CD14-positive monocyte (primary cell): ENCODE measurements around the gene ABCB8. TPM values are rescaled to one million over a fixed set of nuclear protein-coding genes. Genes with fewer than 3 reads are reported as not detected.

Experiments used
- DNase-seq, 3 donors: peaks; one replicate each; pipeline ENCODE4 v3.0.0-alpha.2; 2011 to 2022
- H2AFZ ChIP-seq: 2 replicates; pipeline ENCODE4 v1.6.0; 2012; ENCODE audit warnings: mild to moderate bottlenecking, low read depth, low read length, inconsistent platforms; ENCODE audit not compliant: insufficient read depth, poor library complexity, severe bottlenecking
- H3K27ac ChIP-seq, 2 donors: 1 replicate in 1 of 2; 2 replicates in 1 of 2; pipeline ENCODE4 v1.5.1; 2012 to 2013; ENCODE audit warnings: low read length in 2 of 2, control low read depth in 1 of 2, inconsistent platforms in 1 of 2, low read depth in 1 of 2, mild to moderate bottlenecking in 1 of 2
- H3K27me3 ChIP-seq, 2 donors: one replicate each; pipeline versions ENCODE4 v1.6.0 to v1.6.1; 2011 to 2013; ENCODE audit warnings: low read length in 2 of 2; ENCODE audit not compliant: control insufficient read depth in 2 of 2, insufficient read depth in 2 of 2
- H3K36me3 ChIP-seq, 2 donors: replicated peaks in 1 of 2; 1 replicate in 1 of 2; 2 replicates in 1 of 2; pipeline versions ENCODE4 v1.5.1 to v1.6.1; 2012 to 2013; ENCODE audit warnings: low read length in 2 of 2, control low read depth in 1 of 2, inconsistent platforms in 1 of 2, mild to moderate bottlenecking in 1 of 2; ENCODE audit not compliant: insufficient read depth in 2 of 2, control insufficient read depth in 1 of 2
- H3K4me1 ChIP-seq, 2 donors: 1 replicate in 1 of 2; 2 replicates in 1 of 2; pipeline versions ENCODE4 v1.5.1 to v1.6.1; 2012 to 2013; ENCODE audit warnings: low read length in 2 of 2, control low read depth in 1 of 2, inconsistent platforms in 1 of 2, mild to moderate bottlenecking in 1 of 2, moderate library complexity in 1 of 2; ENCODE audit not compliant: insufficient read depth in 2 of 2, control insufficient read depth in 1 of 2
- H3K4me2 ChIP-seq: replicated peaks from 2 replicates; pipeline ENCODE3; 2012; ENCODE audit warnings: low read length, moderate library complexity, mild to moderate bottlenecking; ENCODE audit not compliant: poor library complexity, severe bottlenecking; ENCODE audit errors: extremely low read depth
- H3K4me3 ChIP-seq, 3 experiments: fragments of 200-600 bp in 1 of 3; sonication (generic) in 1 of 3; replicated peaks in 1 of 3; 1 replicate in 2 of 3; 2 replicates in 1 of 3; pipeline ENCODE4 v1.5.1; 2011 to 2013; ENCODE audit warnings: low read length in 3 of 3, mild to moderate bottlenecking in 3 of 3, control low read depth in 2 of 3, low read depth in 2 of 3, inconsistent platforms in 1 of 3, moderate library complexity in 1 of 3
- H3K79me2 ChIP-seq: 2 replicates; pipeline ENCODE4 v1.6.0; 2012; ENCODE audit warnings: mild to moderate bottlenecking, control low read depth, inconsistent platforms, low read length, moderate library complexity; ENCODE audit not compliant: insufficient read depth
- H3K9ac ChIP-seq: 2 replicates; pipeline ENCODE4 v1.6.0; 2017; ENCODE audit warnings: low read length, mild to moderate bottlenecking; ENCODE audit not compliant: insufficient read depth, poor library complexity, severe bottlenecking
- H3K9me3 ChIP-seq, 2 donors: replicated peaks in 1 of 2; 1 replicate in 1 of 2; 2 replicates in 1 of 2; pipeline versions ENCODE4 v1.5.1 to v1.6.1; 2012 to 2013; ENCODE audit warnings: low read length in 2 of 2, control low read depth in 1 of 2; ENCODE audit not compliant: control insufficient read depth in 1 of 2, insufficient read depth in 1 of 2
- H4K20me1 ChIP-seq: 2 replicates; pipeline ENCODE4 v1.6.0; 2012; ENCODE audit warnings: mild to moderate bottlenecking, low read length, control low read depth, moderate library complexity; ENCODE audit not compliant: insufficient read depth
- H3K27ac Mint-ChIP-seq, 7 donors: one replicate each; pipeline ENCODE4 v1.8.0; 2020; ENCODE audit warnings: mild to moderate bottlenecking in 7 of 7, mixed read lengths in 7 of 7, moderate library complexity in 6 of 7, inconsistent platforms in 2 of 7
- H3K27me3 Mint-ChIP-seq, 3 donors: one replicate each; pipeline ENCODE4 v1.8.0; 2021 to 2022; ENCODE audit warnings: low read depth in 3 of 3, mild to moderate bottlenecking in 3 of 3, mixed read lengths in 3 of 3, moderate library complexity in 3 of 3, inconsistent platforms in 1 of 3
- H3K36me3 Mint-ChIP-seq, 2 donors: one replicate each; pipeline ENCODE4 v1.8.0; 2020; ENCODE audit warnings: mixed read lengths in 2 of 2, inconsistent platforms in 1 of 2, mild to moderate bottlenecking in 1 of 2
- H3K4me1 Mint-ChIP-seq: one replicate; pipeline ENCODE4 v1.8.0; 2020; ENCODE audit warnings: mild to moderate bottlenecking, mixed read lengths
- H3K4me3 Mint-ChIP-seq, 2 donors: one replicate each; pipeline ENCODE4 v1.8.0; 2020; ENCODE audit warnings: mild to moderate bottlenecking in 2 of 2, mixed read lengths in 2 of 2, moderate library complexity in 1 of 2
- H3K9me3 Mint-ChIP-seq, 7 donors: one replicate each; pipeline ENCODE4 v1.8.0; 2020 to 2022; ENCODE audit warnings: mixed read lengths in 7 of 7, mild to moderate bottlenecking in 6 of 7, moderate library complexity in 6 of 7, inconsistent platforms in 2 of 7
- CTCF ChIP-seq: fragments of 200-600 bp; IDR thresholded peaks from one replicate; pipeline ENCODE4 v1.8.0; 2022; ENCODE audit warnings: antibody characterized with exemption, mild to moderate bottlenecking
- WGBS: methylation state at CpG from one replicate; pipeline ENCODE4 v1.1.5; 2013; ENCODE audit warnings: missing lambda C conversion rate; ENCODE audit not compliant: insufficient coverage; 5-methylcytosine and 5-hydroxymethylcytosine counted together
- intact Hi-C, 2 donors: fragments of 100-400 bp; cut with micrococcal nuclease; formaldehyde crosslinking; loops; one replicate each; pipeline versions ENCODE4 v1.15.0 to v1.15.1; 2023
- polyA plus RNA-seq, 3 donors: library from polyadenylated mRNA; depleted of rRNA in 1 of 3; unstranded in 2 of 3; stranded (reverse) in 1 of 3; fragments of 300-500 nt in 2 of 3; fragments of >200 nt in 1 of 3; fragmentation: Illumina TruSeq in 2 of 3; gene quantifications; 1 replicate in 2 of 3; 2 replicates in 1 of 3; pipeline ENCODE4 v1.2.3, GENCODE V29; 2012 to 2021

Gene ABCB8
- polyA plus RNA-seq, 3 donors, result 9.3 to 19.9 (median 9.5) TPM

- Histone ChIP-seq H3K9ac (peak within 1 kb of the TSS; percentile 91), H3K4me2 (peak within 1 kb of the TSS; percentile 96), H3K4me1 (peaks cover 41 to 56% of the 10 kb centered on the region in 2 donors), H4K20me1 (peaks cover 37% of the 10 kb centered on the region), H3K4me3 (peak within 1 kb of the TSS; percentile 88 to 92 (median 89)), H3K27ac (peak within 1 kb of the TSS; percentile 52 to 83), H3K9me3 (no peaks in the 10 kb centered on the region), H3K79me2 (peaks cover 37% of the 10 kb centered on the region), H3K36me3 (peaks cover 11 to 24% of the 10 kb centered on the region in 2 donors), H2AFZ (peak within 1 kb of the TSS; percentile 93), H3K27me3 (no peaks in the 10 kb centered on the region)
- 3% methylated on average over 66 of the region's 66 CpGs for WGBS
- H3K36me3 Mint-ChIP-seq, result peaks cover 10 to 18% of the 10 kb centered on the region in 2 donors
- intact Hi-C loops, result loop anchor here in 1 of 2 donors (2.0 to 10.0 kb wide), 3 partner anchors 22 to 706 kb away; partner anchors contain the start of genes SLC4A2 and ZNF775
- H3K27ac Mint-ChIP-seq, result peak within 1 kb of the TSS; percentile 73 to 92 (median 84)
- peak; percentile 77 to 86 (median 83) for DNase-seq
- H3K4me1 Mint-ChIP-seq, result peaks cover 40% of the 10 kb centered on the region
- peak within 1 kb of the TSS; percentile 83 to 89 for H3K4me3 Mint-ChIP-seq
- H3K9me3 Mint-ChIP-seq, result peaks cover 0 to 2% (median 0%) of the 10 kb centered on the region in 7 donors
- peaks cover 0 to 1% (median 1%) of the 10 kb centered on the region in 3 donors for H3K27me3 Mint-ChIP-seq
- no peak for TF ChIP-seq CTCF
Measured at GRCh38 chr7:151080522-151081169, 52.4 kb downstream of the ABCB8 start, which contains the start of gene FASTK. Gene FASTK (minus strand): TSS chr7:151080809. CDS start chr7:151080766, 43 bp downstream.

GRCh38 chr7:151081170-151082101, 53.2 kb downstream of the ABCB8 start:
- Mint-ChIP-seq H3K27ac (peak overlapping the region; percentile 28 to 84 (median 81)), H3K4me3 (no peak overlapping the region), H3K36me3 (peaks cover 3 to 10% of the 10 kb centered on the region in 2 donors), H3K27me3 (peaks cover 0 to 2% (median 1%) of the 10 kb centered on the region in 3 donors), H3K9me3 (no peaks in the 10 kb centered on the region), H3K4me1 (peaks cover 43% of the 10 kb centered on the region)
- intact Hi-C loops, result loop anchor here in 1 of 2 donors (2.0 to 10.0 kb wide), 3 partner anchors 23 to 707 kb away; partner anchors contain the start of genes SLC4A2 and ZNF775
- H3K4me1 ChIP-seq, result peaks cover 44 to 60% of the 10 kb centered on the region in 2 donors
- H3K9me3 ChIP-seq, result no peaks in the 10 kb centered on the region
- no peak for DNase-seq
- peak overlapping the region; percentile 91 for H3K9ac ChIP-seq
- peaks cover 37% of the 10 kb centered on the region for H3K79me2 ChIP-seq
- TF ChIP-seq CTCF, result no peak
- peak overlapping the region in 2 of 3 experiments; percentile 88 to 92 for H3K4me3 ChIP-seq
- H2AFZ ChIP-seq, result no peak overlapping the region
- peaks cover 29% of the 10 kb centered on the region for H4K20me1 ChIP-seq
- H3K4me2 ChIP-seq, result peak overlapping the region; percentile 96
- H3K36me3 ChIP-seq, result peaks cover 5 to 16% of the 10 kb centered on the region in 2 donors
- 73% methylated on average over 47 of the region's 64 CpGs for WGBS
- H3K27ac ChIP-seq, result peak overlapping the region; percentile 52 to 83
- H3K27me3 ChIP-seq, result no peaks in the 10 kb centered on the region
